HG03432 (cell line): ENCODE measurements around the gene CRIP1.

Experiments
- ATAC-seq: cut with Tn5 transposase; IDR thresholded peaks from one replicate; pipeline ENCODE4 v1.9.1; 2021; ENCODE audit warnings: mild to moderate bottlenecking, moderate library complexity; ENCODE audit not compliant: unreplicated experiment

CRIP1 gene

GRCh38 chr14:105503296-105503640, 16.6 kb downstream of the CRIP1 start:
- ATAC-seq, result no peak

GRCh38 chr14:105503935-105504692, 17.4 kb downstream of the CRIP1 start:
- no peak for ATAC-seq

- ATAC-seq, result no peak
These were observed 18.4 kb downstream of the CRIP1 start for GRCh38 chr14:105505101-105505500.

- ATAC-seq, result no peak
These were observed 20.6 kb downstream of the CRIP1 start for GRCh38 chr14:105507247-105507646.

GRCh38 chr14:105508069-105508468, 21.4 kb downstream of the CRIP1 start:
- ATAC-seq, result no peak

GRCh38 chr14:105508601-105509000, 21.9 kb downstream of the CRIP1 start:
- ATAC-seq, result no peak

- ATAC-seq, result no peak
These were observed 30.4 kb downstream of the CRIP1 start for GRCh38 chr14:105517096-105517495.

- ATAC-seq, result no peak
These were observed 33.4 kb downstream of the CRIP1 start for GRCh38 chr14:105519946-105520698.

- ATAC-seq, result no peak
These were observed 38.6 kb downstream of the CRIP1 start for GRCh38 chr14:105525326-105525725.

- no peak for ATAC-seq
These were observed 39.4 kb downstream of the CRIP1 start, which contains the start of gene TMEM121 for GRCh38 chr14:105525861-105526775. TSS of gene TMEM121 (plus strand) at chr14:105526583. CDS start at chr14:105528835, 2,252 bp downstream.

GRCh38 chr14:105526776-105527380, 40.2 kb downstream of the CRIP1 start:
- no peak for ATAC-seq

GRCh38 chr14:105527381-105527825, 40.7 kb downstream of the CRIP1 start:
- ATAC-seq, result no peak

GRCh38 chr14:105527826-105528585, 41.3 kb downstream of the CRIP1 start:
- no peak for ATAC-seq

GRCh38 chr14:105528586-105529318, 42.1 kb downstream of the CRIP1 start:
- no peak for ATAC-seq

- no peak for ATAC-seq
These were observed 42.6 kb downstream of the CRIP1 start for GRCh38 chr14:105529319-105529568.

GRCh38 chr14:105529569-105530284, 43.0 kb downstream of the CRIP1 start:
- ATAC-seq, result no peak

GRCh38 chr14:105530285-105531087, 43.8 kb downstream of the CRIP1 start:
- ATAC-seq, result no peak
